ENCODE data around the gene UROC1. TPM values are rescaled to one million over a fixed set of nuclear protein-coding genes. Genes with fewer than 3 reads are reported as not detected.

Gene UROC1
- total and polyA plus RNA-seq, 9 of the 15 experiments (the other 6 are each of a cell fraction or from before 2014, with no cell fraction given), result not detected

DNA sequence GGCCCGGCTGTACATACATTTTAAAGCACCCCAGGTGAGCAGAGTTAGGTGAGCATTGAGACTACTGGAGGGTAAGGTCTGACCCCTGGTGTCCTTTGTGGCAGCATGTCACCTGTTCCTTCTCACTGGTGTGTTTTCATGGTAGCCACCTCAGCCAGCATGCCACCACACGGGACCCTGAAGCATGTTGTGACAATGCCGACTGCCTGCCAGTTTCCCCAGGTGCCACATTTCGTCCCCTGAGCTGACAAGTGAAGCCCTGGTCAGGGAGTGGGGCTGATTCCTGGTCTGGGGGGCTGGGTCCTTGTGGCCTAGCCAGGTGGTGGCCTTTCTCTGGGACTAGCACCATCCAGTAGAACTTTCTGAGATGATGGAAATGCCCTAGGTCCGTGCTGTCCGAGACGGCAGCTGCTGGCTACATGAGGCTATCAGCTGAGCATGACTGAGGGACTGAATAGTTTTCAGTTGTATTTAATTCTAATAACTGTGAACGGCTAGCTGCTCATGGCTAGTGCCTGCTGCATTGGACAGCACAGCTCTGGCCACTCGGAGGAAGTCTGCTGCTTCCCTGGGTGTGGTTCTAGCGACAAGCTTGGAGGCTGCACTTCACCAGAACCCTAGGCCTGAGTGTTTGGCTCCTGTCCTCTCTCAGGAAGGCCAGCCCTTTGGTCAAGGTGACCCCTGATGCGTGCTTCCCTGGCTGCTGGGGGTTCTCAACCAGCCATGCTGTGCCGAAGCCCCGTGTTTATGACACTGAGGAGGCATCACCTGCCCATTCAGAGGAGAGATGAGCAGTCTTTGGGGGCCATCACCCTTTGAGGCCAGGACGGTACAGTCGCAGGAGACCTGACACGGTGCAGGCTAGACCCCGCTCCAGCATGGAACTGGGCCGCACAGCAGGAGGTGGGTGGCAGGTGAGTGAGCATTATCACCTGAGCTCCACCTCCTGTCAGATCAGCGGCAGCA, 37.3 kb upstream of the UROC1 start (continued):
- TF ChIP-seq CREB5 (CRISPR knock-in tag; IDR thresholded peaks at IDR 0.05), result no peak
- no peak for TF ChIP-seq HDAC2 (IDR thresholded peaks at IDR 0.05)
- TF ChIP-seq MAFF (IDR thresholded peaks at IDR 0.05; ENCODE audit: low read length), result no peak
- TF ChIP-seq, protein P1, sequence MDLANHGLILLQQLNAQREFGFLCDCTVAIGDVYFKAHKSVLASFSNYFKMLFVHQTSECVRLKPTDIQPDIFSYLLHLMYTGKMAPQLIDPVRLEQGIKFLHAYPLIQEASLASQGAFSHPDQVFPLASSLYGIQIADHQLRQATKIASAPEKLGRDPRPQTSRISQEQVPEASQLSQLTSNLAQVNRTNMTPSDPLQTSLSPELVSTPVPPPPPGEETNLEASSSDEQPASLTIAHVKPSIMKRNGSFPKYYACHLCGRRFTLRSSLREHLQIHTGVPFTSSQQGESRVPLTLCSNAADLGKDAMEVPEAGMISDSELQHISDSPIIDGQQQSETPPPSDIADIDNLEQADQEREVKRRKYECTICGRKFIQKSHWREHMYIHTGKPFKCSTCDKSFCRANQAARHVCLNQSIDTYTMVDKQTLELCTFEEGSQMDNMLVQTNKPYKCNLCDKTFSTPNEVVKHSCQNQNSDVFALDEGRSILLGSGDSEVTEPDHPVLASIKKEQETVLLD (IDR thresholded peaks at IDR 0.05), result no peak
- TF ChIP-seq, protein P2, sequence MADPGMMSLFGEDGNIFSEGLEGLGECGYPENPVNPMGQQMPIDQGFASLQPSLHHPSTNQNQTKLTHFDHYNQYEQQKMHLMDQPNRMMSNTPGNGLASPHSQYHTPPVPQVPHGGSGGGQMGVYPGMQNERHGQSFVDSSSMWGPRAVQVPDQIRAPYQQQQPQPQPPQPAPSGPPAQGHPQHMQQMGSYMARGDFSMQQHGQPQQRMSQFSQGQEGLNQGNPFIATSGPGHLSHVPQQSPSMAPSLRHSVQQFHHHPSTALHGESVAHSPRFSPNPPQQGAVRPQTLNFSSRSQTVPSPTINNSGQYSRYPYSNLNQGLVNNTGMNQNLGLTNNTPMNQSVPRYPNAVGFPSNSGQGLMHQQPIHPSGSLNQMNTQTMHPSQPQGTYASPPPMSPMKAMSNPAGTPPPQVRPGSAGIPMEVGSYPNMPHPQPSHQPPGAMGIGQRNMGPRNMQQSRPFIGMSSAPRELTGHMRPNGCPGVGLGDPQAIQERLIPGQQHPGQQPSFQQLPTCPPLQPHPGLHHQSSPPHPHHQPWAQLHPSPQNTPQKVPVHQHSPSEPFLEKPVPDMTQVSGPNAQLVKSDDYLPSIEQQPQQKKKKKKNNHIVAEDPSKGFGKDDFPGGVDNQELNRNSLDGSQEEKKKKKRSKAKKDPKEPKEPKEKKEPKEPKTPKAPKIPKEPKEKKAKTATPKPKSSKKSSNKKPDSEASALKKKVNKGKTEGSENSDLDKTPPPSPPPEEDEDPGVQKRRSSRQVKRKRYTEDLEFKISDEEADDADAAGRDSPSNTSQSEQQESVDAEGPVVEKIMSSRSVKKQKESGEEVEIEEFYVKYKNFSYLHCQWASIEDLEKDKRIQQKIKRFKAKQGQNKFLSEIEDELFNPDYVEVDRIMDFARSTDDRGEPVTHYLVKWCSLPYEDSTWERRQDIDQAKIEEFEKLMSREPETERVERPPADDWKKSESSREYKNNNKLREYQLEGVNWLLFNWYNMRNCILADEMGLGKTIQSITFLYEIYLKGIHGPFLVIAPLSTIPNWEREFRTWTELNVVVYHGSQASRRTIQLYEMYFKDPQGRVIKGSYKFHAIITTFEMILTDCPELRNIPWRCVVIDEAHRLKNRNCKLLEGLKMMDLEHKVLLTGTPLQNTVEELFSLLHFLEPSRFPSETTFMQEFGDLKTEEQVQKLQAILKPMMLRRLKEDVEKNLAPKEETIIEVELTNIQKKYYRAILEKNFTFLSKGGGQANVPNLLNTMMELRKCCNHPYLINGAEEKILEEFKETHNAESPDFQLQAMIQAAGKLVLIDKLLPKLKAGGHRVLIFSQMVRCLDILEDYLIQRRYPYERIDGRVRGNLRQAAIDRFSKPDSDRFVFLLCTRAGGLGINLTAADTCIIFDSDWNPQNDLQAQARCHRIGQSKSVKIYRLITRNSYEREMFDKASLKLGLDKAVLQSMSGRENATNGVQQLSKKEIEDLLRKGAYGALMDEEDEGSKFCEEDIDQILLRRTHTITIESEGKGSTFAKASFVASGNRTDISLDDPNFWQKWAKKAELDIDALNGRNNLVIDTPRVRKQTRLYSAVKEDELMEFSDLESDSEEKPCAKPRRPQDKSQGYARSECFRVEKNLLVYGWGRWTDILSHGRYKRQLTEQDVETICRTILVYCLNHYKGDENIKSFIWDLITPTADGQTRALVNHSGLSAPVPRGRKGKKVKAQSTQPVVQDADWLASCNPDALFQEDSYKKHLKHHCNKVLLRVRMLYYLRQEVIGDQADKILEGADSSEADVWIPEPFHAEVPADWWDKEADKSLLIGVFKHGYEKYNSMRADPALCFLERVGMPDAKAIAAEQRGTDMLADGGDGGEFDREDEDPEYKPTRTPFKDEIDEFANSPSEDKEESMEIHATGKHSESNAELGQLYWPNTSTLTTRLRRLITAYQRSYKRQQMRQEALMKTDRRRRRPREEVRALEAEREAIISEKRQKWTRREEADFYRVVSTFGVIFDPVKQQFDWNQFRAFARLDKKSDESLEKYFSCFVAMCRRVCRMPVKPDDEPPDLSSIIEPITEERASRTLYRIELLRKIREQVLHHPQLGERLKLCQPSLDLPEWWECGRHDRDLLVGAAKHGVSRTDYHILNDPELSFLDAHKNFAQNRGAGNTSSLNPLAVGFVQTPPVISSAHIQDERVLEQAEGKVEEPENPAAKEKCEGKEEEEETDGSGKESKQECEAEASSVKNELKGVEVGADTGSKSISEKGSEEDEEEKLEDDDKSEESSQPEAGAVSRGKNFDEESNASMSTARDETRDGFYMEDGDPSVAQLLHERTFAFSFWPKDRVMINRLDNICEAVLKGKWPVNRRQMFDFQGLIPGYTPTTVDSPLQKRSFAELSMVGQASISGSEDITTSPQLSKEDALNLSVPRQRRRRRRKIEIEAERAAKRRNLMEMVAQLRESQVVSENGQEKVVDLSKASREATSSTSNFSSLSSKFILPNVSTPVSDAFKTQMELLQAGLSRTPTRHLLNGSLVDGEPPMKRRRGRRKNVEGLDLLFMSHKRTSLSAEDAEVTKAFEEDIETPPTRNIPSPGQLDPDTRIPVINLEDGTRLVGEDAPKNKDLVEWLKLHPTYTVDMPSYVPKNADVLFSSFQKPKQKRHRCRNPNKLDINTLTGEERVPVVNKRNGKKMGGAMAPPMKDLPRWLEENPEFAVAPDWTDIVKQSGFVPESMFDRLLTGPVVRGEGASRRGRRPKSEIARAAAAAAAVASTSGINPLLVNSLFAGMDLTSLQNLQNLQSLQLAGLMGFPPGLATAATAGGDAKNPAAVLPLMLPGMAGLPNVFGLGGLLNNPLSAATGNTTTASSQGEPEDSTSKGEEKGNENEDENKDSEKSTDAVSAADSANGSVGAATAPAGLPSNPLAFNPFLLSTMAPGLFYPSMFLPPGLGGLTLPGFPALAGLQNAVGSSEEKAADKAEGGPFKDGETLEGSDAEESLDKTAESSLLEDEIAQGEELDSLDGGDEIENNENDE (IDR thresholded peaks at IDR 0.05; ENCODE audit: low read depth, low read length), result no peak
